IMR-90 (cell line): ENCODE measurements around the gene AXIN1. TPM values are rescaled to one million over a fixed set of nuclear protein-coding genes. Genes with fewer than 3 reads are reported as not detected.

ENCODE experiments used
- ATAC-seq: fragments of 200-7000 bp; cut with Tn5 transposase; 2 replicates; pipeline ENCODE4 v1.9.1; 2020; ENCODE audit warnings: low read depth, mild to moderate bottlenecking, moderate library complexity
- BruUV-seq: library from RNA; stranded (reverse); fragments of 400-500 nt; replicated peaks from 2 replicates; lab custom pipeline; 2021; lab: Mats Ljungman, UMichigan
- CTCF ChIA-PET: fragments of 300-600 bp; formaldehyde crosslinking; extraction: SDS; loops from one replicate; lab custom pipeline; 2021; ENCODE audit warnings: antibody characterized with exemption; lab: Yijun Ruan, JAX
- POLR2A ChIA-PET: fragments of 300-600 bp; sonication (Branson Sonifier 250); formaldehyde crosslinking; loops from one replicate; lab custom pipeline; 2022; ENCODE audit warnings: antibody characterized with exemption; ENCODE audit not compliant: unreplicated experiment; lab: Charles Lee
- DNase-seq: peaks from one replicate; pipeline ENCODE4 v3.0.0; 2013
- H2AFZ ChIP-seq: replicated peaks from 2 replicates; pipeline ENCODE3; 2013; ENCODE audit warnings: low read length, mild to moderate bottlenecking; ENCODE audit not compliant: poor library complexity
- H2AK5ac ChIP-seq: 2 replicates; pipeline ENCODE4 v1.6.1; 2013; ENCODE audit warnings: low read depth, low read length, inconsistent platforms
- H2AK9ac ChIP-seq: replicated peaks from 2 replicates; pipeline ENCODE3; 2013; ENCODE audit warnings: mild to moderate bottlenecking, low read depth, low read length, moderate library complexity; ENCODE audit not compliant: poor library complexity
- H2BK120ac ChIP-seq: 2 replicates; pipeline ENCODE4 v1.6.1; 2013; ENCODE audit warnings: low read depth, low read length, inconsistent platforms
- H2BK15ac ChIP-seq: 3 replicates; pipeline ENCODE4 v1.6.1; 2013; ENCODE audit warnings: low read depth, low read length, inconsistent platforms
- H2BK20ac ChIP-seq: 2 replicates; pipeline ENCODE4 v1.6.1; 2013; ENCODE audit warnings: low read depth, mild to moderate bottlenecking, inconsistent platforms, low read length, moderate library complexity
- H2BK5ac ChIP-seq: 2 replicates; pipeline ENCODE4 v1.6.1; 2013; ENCODE audit warnings: mild to moderate bottlenecking, low read depth, low read length, inconsistent platforms; ENCODE audit not compliant: poor library complexity, severe bottlenecking
- H3K14ac ChIP-seq: replicated peaks from 2 replicates; pipeline ENCODE4 v1.6.1; 2013; ENCODE audit warnings: low read depth, low read length, inconsistent platforms
- H3K18ac ChIP-seq: 2 replicates; pipeline ENCODE4 v1.6.1; 2013; ENCODE audit warnings: low read depth, low read length, control low read depth
- H3K23ac ChIP-seq: 2 replicates; pipeline ENCODE4 v1.6.1; 2013; ENCODE audit warnings: low read depth, low read length, inconsistent platforms
- H3K27ac ChIP-seq: 2 replicates; pipeline ENCODE4 v1.5.1; 2013; ENCODE audit warnings: mild to moderate bottlenecking, control low read depth, low read length; ENCODE audit not compliant: insufficient read depth
- H3K27me3 ChIP-seq: 2 replicates; pipeline ENCODE4 v1.6.1; 2013; ENCODE audit warnings: low read length; ENCODE audit not compliant: control insufficient read depth, insufficient read depth
- H3K36me3 ChIP-seq: 2 replicates; pipeline ENCODE4 v1.6.1; 2013; ENCODE audit warnings: low read length, mixed read lengths; ENCODE audit not compliant: control insufficient read depth, insufficient read depth
- H3K4ac ChIP-seq: 2 replicates; pipeline ENCODE4 v1.6.1; 2013; ENCODE audit warnings: low read depth, low read length, inconsistent platforms
- H3K4me1 ChIP-seq: 2 replicates; pipeline ENCODE4 v1.6.1; 2013; ENCODE audit warnings: low read length, mixed read lengths; ENCODE audit not compliant: control insufficient read depth, insufficient read depth
- H3K4me2 ChIP-seq: 2 replicates; pipeline ENCODE4 v1.6.1; 2013; ENCODE audit warnings: low read depth, mild to moderate bottlenecking, control low read depth, low read length, moderate library complexity
- H3K4me3 ChIP-seq: 2 replicates; pipeline ENCODE4 v1.5.1; 2013; ENCODE audit warnings: low read depth, mild to moderate bottlenecking, control low read depth, low read length, moderate library complexity; ENCODE audit not compliant: insufficient read depth
- H3K56ac ChIP-seq: 2 replicates; pipeline ENCODE4 v1.6.1; 2013; ENCODE audit warnings: low read length, inconsistent platforms; ENCODE audit not compliant: insufficient read depth; ENCODE audit errors: extremely low read depth
- H3K79me1 ChIP-seq, 2 experiments: 2 replicates each; pipeline ENCODE4 v1.6.1; 2013; ENCODE audit warnings: low read length in 2 of 2, inconsistent platforms in 1 of 2, low read depth in 1 of 2
- H3K9ac ChIP-seq: 2 replicates; pipeline ENCODE4 v1.6.1; 2013; ENCODE audit warnings: low read depth, low read length, control low read depth
- H3K9me1 ChIP-seq: 2 replicates; pipeline ENCODE4 v1.6.1; 2013; ENCODE audit warnings: low read length, inconsistent platforms; ENCODE audit not compliant: insufficient read depth
- H3K9me3 ChIP-seq: 2 replicates; pipeline ENCODE4 v1.6.1; 2013; ENCODE audit warnings: low read length; ENCODE audit not compliant: control insufficient read depth, insufficient read depth
- H4K20me1 ChIP-seq: 2 replicates; pipeline ENCODE4 v1.6.1; 2013; ENCODE audit warnings: low read length, inconsistent platforms; ENCODE audit not compliant: insufficient read depth
- H4K5ac ChIP-seq: 2 replicates; pipeline ENCODE4 v1.6.1; 2013; ENCODE audit warnings: mild to moderate bottlenecking, low read depth, low read length, control low read depth
- H4K8ac ChIP-seq, 2 experiments: 2 replicates each; pipeline ENCODE4 v1.6.1; 2013; ENCODE audit warnings: low read depth in 2 of 2, low read length in 2 of 2, control low read depth in 1 of 2, inconsistent platforms in 1 of 2
- H4K91ac ChIP-seq: 2 replicates; pipeline ENCODE4 v1.6.1; 2013; ENCODE audit warnings: low read depth, low read length, inconsistent platforms; ENCODE audit not compliant: insufficient read depth
- BHLHE40 ChIP-seq: fragments of 150-350 bp; IDR thresholded peaks from 2 replicates; pipeline ENCODE4 v1.6.1; 2016; ENCODE audit warnings: mild to moderate bottlenecking, low read depth, low read length
- CHD1 ChIP-seq: IDR thresholded peaks from 2 replicates; pipeline ENCODE4 v1.6.1; 2012; ENCODE audit warnings: low read depth, low read length, improper control_type of control experiment
- CTCF ChIP-seq: conservative IDR thresholded peaks from 2 replicates; pipeline ENCODE4 v1.5.1; 2012; ENCODE audit warnings: mild to moderate bottlenecking, low read depth, low read length, improper control_type of control experiment
- FOS ChIP-seq: fragments of 150-350 bp; IDR thresholded peaks from 2 replicates; pipeline ENCODE4 v1.6.1; 2016; ENCODE audit warnings: low read depth, low read length
- MXI1 ChIP-seq: IDR thresholded peaks from 2 replicates; pipeline ENCODE4 v1.6.1; 2012; ENCODE audit warnings: low read depth, mild to moderate bottlenecking, low read length, moderate library complexity, borderline replicate concordance
- POLR2A ChIP-seq: IDR thresholded peaks from 2 replicates; pipeline ENCODE4 v1.6.1; 2012; ENCODE audit warnings: mild to moderate bottlenecking, low read depth, low read length
- RCOR1 ChIP-seq: IDR thresholded peaks from 2 replicates; pipeline ENCODE4 v1.6.1; 2012; ENCODE audit warnings: mild to moderate bottlenecking, low read length, improper control_type of control experiment; ENCODE audit not compliant: insufficient replicate concordance
- RFX5 ChIP-seq: IDR thresholded peaks from 2 replicates; pipeline ENCODE4 v1.8.0; 2012; ENCODE audit warnings: low read depth, mild to moderate bottlenecking, low read length, moderate library complexity
- USF2 ChIP-seq: fragments of 150-350 bp; IDR thresholded peaks from 2 replicates; pipeline ENCODE4 v1.6.1; 2017; ENCODE audit warnings: mild to moderate bottlenecking, antibody characterized with exemption, low read length, low read depth
- WGBS, 2 experiments: methylation state at CpG; one replicate each; pipeline versions ENCODE4 v1.1.5 to v1.1.7; 2013; ENCODE audit warnings: missing lambda C conversion rate in 2 of 2; ENCODE audit not compliant: insufficient read length in 1 of 2; ENCODE audit errors: extremely low coverage in 2 of 2; 5-methylcytosine and 5-hydroxymethylcytosine counted together
- dilution Hi-C: fragments of 300-500 bp; cut with HindIII; formaldehyde crosslinking; loops from one replicate; pipeline ENCODE4 v1.14.3; 2018; ENCODE audit warnings: low sequenced_read_pairs; ENCODE audit not compliant: unreplicated experiment
- in situ Hi-C: fragments of 300-500 bp; cut with MboI; formaldehyde crosslinking; loops from 3 replicates; pipeline ENCODE4 v1.14.3; 2019; ENCODE audit warnings: low sequenced_read_pairs, inconsistent platforms, mixed read lengths
- intact Hi-C: fragments of 100-400 bp; cut with micrococcal nuclease; formaldehyde crosslinking; loops from 2 replicates; pipeline ENCODE4 v1.10.0; 2022
- polyA plus RNA-seq, 3 experiments: library from polyadenylated mRNA; depleted of rRNA; stranded (reverse); fragments of >200 nt; gene quantifications; 2 replicates each; pipeline ENCODE4 v1.2.3, GENCODE V29; 2012; ENCODE audit warnings: low replicate concordance in 1 of 3
- total RNA-seq: library from RNA; depleted of rRNA; stranded (reverse); fragments of >200 nt; gene quantifications from 2 replicates; pipeline ENCODE4 v1.2.3, GENCODE V29; 2012

AXIN1 gene
- total and polyA plus RNA-seq, 2 of the 4 experiments (the other 2 are of a cell fraction): 10.9 to 14.2 TPM

- BruUV-seq: no TSS peak
- ATAC-seq: no peak
Observed at GRCh38 chr16:290015-290680, 62.4 kb downstream of the AXIN1 start.

More at GRCh38 chr16:290015-290680, 62.4 kb downstream of the AXIN1 start:
- H3K23ac ChIP-seq: no peak overlapping the region
- intact Hi-C loops (no loop called here), in situ Hi-C loops (no loop called here), dilution Hi-C loops (no loop called here)
- no peak overlapping the region for H3K4ac ChIP-seq
- ChIA-PET POLR2A (no interaction called here), CTCF (no interaction called here)
- no peak overlapping the region for H2BK5ac ChIP-seq
- H2AK9ac ChIP-seq: no peak overlapping the region
- no peak overlapping the region for H3K56ac ChIP-seq
- no peak overlapping the region for H2AFZ ChIP-seq
- H2BK20ac ChIP-seq: no peak overlapping the region
- H3K9ac ChIP-seq: no peak overlapping the region
- no peak overlapping the region for H3K4me3 ChIP-seq
- no peaks in the 10 kb centered on the region for H3K9me3 ChIP-seq
- no peaks in the 10 kb centered on the region for H4K20me1 ChIP-seq
- H2BK120ac ChIP-seq: no peak overlapping the region
- H2AK5ac ChIP-seq: no peak overlapping the region
- no peak overlapping the region for H3K4me2 ChIP-seq
- H3K14ac ChIP-seq: no peak overlapping the region
- no peak overlapping the region for H2BK15ac ChIP-seq
- no peak overlapping the region for H4K8ac ChIP-seq
- WGBS, 2 experiments: 95% methylated on average over 16 of the region's 25 CpGs; no CpG with 5 or more reads in 1 of the 2 experiments
- peaks cover 46% of the 10 kb centered on the region for H3K36me3 ChIP-seq
- H3K27ac ChIP-seq: no peak overlapping the region
- H3K4me1 ChIP-seq: no peaks in the 10 kb centered on the region
- no peaks in the 10 kb centered on the region for H3K9me1 ChIP-seq
- H3K27me3 ChIP-seq: no peaks in the 10 kb centered on the region
- no peak overlapping the region for H4K5ac ChIP-seq
- H3K79me1 ChIP-seq: no peaks in the 10 kb centered on the region
- no peak overlapping the region for H3K18ac ChIP-seq
- H4K91ac ChIP-seq: no peak overlapping the region
- TF ChIP-seq BHLHE40: no peak
- no peak for TF ChIP-seq RCOR1
- no peak for TF ChIP-seq RFX5
- TF ChIP-seq FOS: no peak
- no peak for TF ChIP-seq CHD1
- no peak for TF ChIP-seq POLR2A
- no peak for TF ChIP-seq CTCF
- no peak for TF ChIP-seq USF2
- no peak for TF ChIP-seq MXI1
- no peak for DNase-seq
